T-helper 2 cell treated with Interferon-gamma antibody and Interleukin-4, amounts not matched to agents 5 μg/mL and 100 μg/mL, for 36 hours (primary cell): ENCODE data around the gene CDH1.
A peak's percentile ranks its signal among the peaks of the same experiment; 100 is the strongest.

Experiments used
- DNase-seq: peaks from one replicate; pipeline ENCODE4 v3.0.0; 2021; ENCODE audit warnings: low spot score
- H3K27ac Mint-ChIP-seq: one replicate; pipeline ENCODE4 v1.8.0; 2021; ENCODE audit warnings: mild to moderate bottlenecking, mixed read lengths
- H3K27me3 Mint-ChIP-seq: one replicate; pipeline ENCODE4 v1.8.0; 2021; ENCODE audit warnings: low read depth, mixed read lengths
- H3K36me3 Mint-ChIP-seq: one replicate; pipeline ENCODE4 v1.8.0; 2021; ENCODE audit warnings: low read depth, mixed read lengths
- H3K4me1 Mint-ChIP-seq: one replicate; pipeline ENCODE4 v1.8.0; 2021; ENCODE audit warnings: low read depth, mixed read lengths
- H3K4me3 Mint-ChIP-seq: one replicate; pipeline ENCODE4 v1.8.0; 2022; ENCODE audit warnings: mild to moderate bottlenecking, moderate library complexity, mixed read lengths
- H3K9me3 Mint-ChIP-seq: one replicate; pipeline ENCODE4 v1.8.0; 2021; ENCODE audit warnings: mixed read lengths

The CDH1 gene

GRCh38 chr16:68759062-68759461 lies 22.0 kb downstream of the CDH1 start:
- Mint-ChIP-seq H3K4me1 (peaks cover 45% of the 10 kb centered on the region), H3K9me3 (no peaks in the 10 kb centered on the region), H3K4me3 (no peak overlapping the region), H3K27ac (no peak overlapping the region), H3K36me3 (no peaks in the 10 kb centered on the region), H3K27me3 (peaks cover 6% of the 10 kb centered on the region)
- no peak for DNase-seq

- H3K4me3 Mint-ChIP-seq, result peak overlapping the region; percentile 8
- peaks cover 1% of the 10 kb centered on the region for H3K36me3 Mint-ChIP-seq
- H3K4me1 Mint-ChIP-seq, result peaks cover 53% of the 10 kb centered on the region
- no peaks in the 10 kb centered on the region for H3K9me3 Mint-ChIP-seq
- DNase-seq, result peak; percentile 76
- peak overlapping the region; percentile 8 for H3K27ac Mint-ChIP-seq
- H3K27me3 Mint-ChIP-seq, result peaks cover 3% of the 10 kb centered on the region
Observed at GRCh38 chr16:68760671-68761275, 23.7 kb downstream of the CDH1 start.

GRCh38 chr16:68762996-68763756 lies 26.1 kb downstream of the CDH1 start:
- H3K9me3 Mint-ChIP-seq, result no peaks in the 10 kb centered on the region
- no peak overlapping the region for H3K4me3 Mint-ChIP-seq
- no peak overlapping the region for H3K27ac Mint-ChIP-seq
- H3K4me1 Mint-ChIP-seq, result peaks cover 44% of the 10 kb centered on the region
- H3K36me3 Mint-ChIP-seq, result peaks cover 4% of the 10 kb centered on the region
- peaks cover 6% of the 10 kb centered on the region for H3K27me3 Mint-ChIP-seq
- DNase-seq, result no peak

- peaks cover 12% of the 10 kb centered on the region for H3K27me3 Mint-ChIP-seq
- peak overlapping the region; percentile 75 for H3K4me3 Mint-ChIP-seq
- peak overlapping the region; percentile 79 for H3K27ac Mint-ChIP-seq
- peak; percentile 74 for DNase-seq
- peaks cover 4% of the 10 kb centered on the region for H3K36me3 Mint-ChIP-seq
- peaks cover 41% of the 10 kb centered on the region for H3K4me1 Mint-ChIP-seq
- no peaks in the 10 kb centered on the region for H3K9me3 Mint-ChIP-seq
Observed at GRCh38 chr16:68764862-68765261, 27.8 kb downstream of the CDH1 start.

- no peak overlapping the region for H3K4me3 Mint-ChIP-seq
- H3K9me3 Mint-ChIP-seq, result no peaks in the 10 kb centered on the region
- DNase-seq, result no peak
- peaks cover 4% of the 10 kb centered on the region for H3K36me3 Mint-ChIP-seq
- H3K27ac Mint-ChIP-seq, result no peak overlapping the region
- H3K4me1 Mint-ChIP-seq, result peaks cover 31% of the 10 kb centered on the region
- peaks cover 20% of the 10 kb centered on the region for H3K27me3 Mint-ChIP-seq
Observed at GRCh38 chr16:68767581-68767980, 30.5 kb downstream of the CDH1 start.

- Mint-ChIP-seq H3K27ac (no peak overlapping the region), H3K9me3 (no peaks in the 10 kb centered on the region), H3K27me3 (peaks cover 23% of the 10 kb centered on the region), H3K36me3 (peaks cover 4% of the 10 kb centered on the region), H3K4me3 (no peak overlapping the region), H3K4me1 (peaks cover 28% of the 10 kb centered on the region)
- no peak for DNase-seq
Observed at GRCh38 chr16:68768175-68768574, 31.1 kb downstream of the CDH1 start.

GRCh38 chr16:68768771-68769170 lies 31.7 kb downstream of the CDH1 start:
- Mint-ChIP-seq H3K4me3 (no peak overlapping the region), H3K27ac (no peak overlapping the region), H3K27me3 (peaks cover 25% of the 10 kb centered on the region), H3K36me3 (peaks cover 4% of the 10 kb centered on the region), H3K9me3 (no peaks in the 10 kb centered on the region), H3K4me1 (peaks cover 24% of the 10 kb centered on the region)
- DNase-seq, result no peak

GRCh38 chr16:68770671-68771070 lies 33.6 kb downstream of the CDH1 start:
- Mint-ChIP-seq H3K4me3 (no peak overlapping the region), H3K9me3 (no peaks in the 10 kb centered on the region), H3K27ac (no peak overlapping the region), H3K27me3 (peaks cover 32% of the 10 kb centered on the region), H3K4me1 (peaks cover 15% of the 10 kb centered on the region), H3K36me3 (peaks cover 3% of the 10 kb centered on the region)
- no peak for DNase-seq

- peaks cover 18% of the 10 kb centered on the region for H3K4me1 Mint-ChIP-seq
- H3K9me3 Mint-ChIP-seq, result no peaks in the 10 kb centered on the region
- peaks cover 34% of the 10 kb centered on the region for H3K27me3 Mint-ChIP-seq
- no peak for DNase-seq
- H3K27ac Mint-ChIP-seq, result no peak overlapping the region
- no peaks in the 10 kb centered on the region for H3K36me3 Mint-ChIP-seq
- H3K4me3 Mint-ChIP-seq, result no peak overlapping the region
Observed at GRCh38 chr16:68772030-68772681, 35.1 kb downstream of the CDH1 start.

- H3K9me3 Mint-ChIP-seq, result no peaks in the 10 kb centered on the region
- H3K4me3 Mint-ChIP-seq, result no peak overlapping the region
- peaks cover 15% of the 10 kb centered on the region for H3K4me1 Mint-ChIP-seq
- H3K27ac Mint-ChIP-seq, result no peak overlapping the region
- no peaks in the 10 kb centered on the region for H3K36me3 Mint-ChIP-seq
- H3K27me3 Mint-ChIP-seq, result peaks cover 31% of the 10 kb centered on the region
- no peak for DNase-seq
Observed at GRCh38 chr16:68772871-68773270, 35.8 kb downstream of the CDH1 start.

GRCh38 chr16:68774982-68775634 lies 38.0 kb downstream of the CDH1 start:
- no peak overlapping the region for H3K4me3 Mint-ChIP-seq
- peaks cover 19% of the 10 kb centered on the region for H3K4me1 Mint-ChIP-seq
- H3K27ac Mint-ChIP-seq, result no peak overlapping the region
- peaks cover 35% of the 10 kb centered on the region for H3K27me3 Mint-ChIP-seq
- no peaks in the 10 kb centered on the region for H3K9me3 Mint-ChIP-seq
- DNase-seq, result no peak
- H3K36me3 Mint-ChIP-seq, result no peaks in the 10 kb centered on the region

- Mint-ChIP-seq H3K4me3 (peak overlapping the region; percentile 8), H3K27ac (peak overlapping the region; percentile 43)
- DNase-seq, result peak; percentile 37
Observed at GRCh38 chr16:68776821-68777485, 39.9 kb downstream of the CDH1 start.

GRCh38 chr16:68778551-68779231 lies 41.6 kb downstream of the CDH1 start:
- Mint-ChIP-seq H3K4me3 (no peak overlapping the region), H3K9me3 (no peaks in the 10 kb centered on the region), H3K4me1 (peaks cover 23% of the 10 kb centered on the region)

More at GRCh38 chr16:68776821-68777485, 39.9 kb downstream of the CDH1 start:
- Mint-ChIP-seq H3K27me3 (peaks cover 32% of the 10 kb centered on the region), H3K4me1 (peaks cover 19% of the 10 kb centered on the region), H3K9me3 (no peaks in the 10 kb centered on the region), H3K36me3 (no peaks in the 10 kb centered on the region)

More at GRCh38 chr16:68778551-68779231, 41.6 kb downstream of the CDH1 start:
- no peak for DNase-seq
- Mint-ChIP-seq H3K27me3 (peaks cover 28% of the 10 kb centered on the region), H3K36me3 (no peaks in the 10 kb centered on the region), H3K27ac (no peak overlapping the region)
